Activated T-cell treated with anti-CD3 and anti-CD28 coated beads, Interleukin-2, amount 50 U/mL, for 72 hours (primary cell): ENCODE measurements around the gene SAXO1. TPM values are rescaled to one million over a fixed set of nuclear protein-coding genes. Genes with fewer than 3 reads are reported as not detected.
"Not testable (repeated sequence)": the region's sequence is repeated elsewhere in the genome, so short reads cannot be mapped to it uniquely, and the experiment has no call there.

Experiments
- ATAC-seq, 2 donors: fragments of 150-1000 bp; cut with Tn5 transposase; replicated peaks in 1 of 2; 2 replicates each; pipeline ENCODE4 v1.10.0; 2021; ENCODE audit warnings: moderate library complexity in 2 of 2, mild to moderate bottlenecking in 1 of 2
- DNase-seq, 2 donors: peaks; one replicate each; pipeline ENCODE4 v3.0.0; 2021 to 2022; ENCODE audit warnings: mixed read lengths in 1 of 2
- H3K27ac Mint-ChIP-seq: one replicate; pipeline ENCODE4 v1.8.0; 2022; ENCODE audit warnings: mild to moderate bottlenecking, moderate library complexity, mixed read lengths
- H3K27me3 Mint-ChIP-seq: one replicate; pipeline ENCODE4 v1.8.0; 2022; ENCODE audit warnings: low read depth, mixed read lengths
- H3K36me3 Mint-ChIP-seq, 2 donors: one replicate each; pipeline ENCODE4 v1.8.0; 2022; ENCODE audit warnings: mixed read lengths in 2 of 2, mild to moderate bottlenecking in 1 of 2; ENCODE audit not compliant: insufficient read depth in 2 of 2
- H3K4me1 Mint-ChIP-seq: one replicate; pipeline ENCODE4 v1.8.0; 2022; ENCODE audit warnings: low read depth, mixed read lengths
- H3K4me3 Mint-ChIP-seq, 2 donors: one replicate each; pipeline ENCODE4 v1.8.0; 2022; ENCODE audit warnings: mild to moderate bottlenecking in 2 of 2, mixed read lengths in 2 of 2, moderate library complexity in 2 of 2
- H3K9me3 Mint-ChIP-seq, 2 donors: one replicate each; pipeline ENCODE4 v1.8.0; 2022; ENCODE audit warnings: mixed read lengths in 2 of 2
- total RNA-seq, 2 donors: library from RNA; stranded (reverse); gene quantifications; one replicate each; pipeline ENCODE4 v1.2.3, GENCODE V29; 2022

SAXO1 gene
- total RNA-seq, 2 donors from 2014 or later = not detected

DNA sequence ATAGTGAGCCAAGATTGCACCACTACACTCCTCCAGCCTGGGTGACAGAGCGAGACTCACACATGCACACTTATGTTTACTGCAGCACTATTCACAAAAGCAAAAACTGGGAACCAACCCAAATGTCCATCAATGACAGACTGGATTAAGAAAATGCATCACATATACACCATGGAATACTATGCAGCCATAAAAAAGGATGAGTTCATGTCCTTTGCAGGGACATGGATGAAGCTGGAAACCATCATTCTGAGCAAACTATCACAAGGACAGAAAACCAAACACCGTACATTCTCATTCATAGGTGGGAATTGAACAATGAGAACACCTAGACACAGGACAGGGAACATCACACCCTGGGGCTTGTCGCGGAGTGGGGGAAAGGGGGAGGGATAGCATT, 41.8 kb downstream of the SAXO1 start:
- ATAC-seq, H3K4me3 Mint-ChIP-seq, DNase-seq: not testable (repeated sequence)

DNA sequence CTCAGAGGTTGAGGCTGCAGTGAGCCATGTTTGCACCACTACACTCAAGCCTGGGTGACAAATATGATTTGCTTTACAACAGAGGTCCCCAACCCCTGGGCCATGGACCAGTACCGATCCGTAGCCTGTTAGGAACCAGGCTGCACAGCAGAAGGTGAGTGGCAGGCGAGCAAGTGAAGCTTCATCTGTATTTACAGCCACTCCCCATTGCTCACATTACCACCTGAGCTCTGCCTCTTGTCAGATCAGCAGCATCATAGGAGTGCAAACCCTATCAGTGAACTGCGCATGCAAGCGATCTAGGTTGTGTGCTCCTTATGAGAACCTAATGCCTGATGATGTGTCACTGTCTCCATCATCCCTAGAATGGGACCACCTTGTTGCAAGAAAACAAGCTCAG, 42.5 kb downstream of the SAXO1 start:
- no peak for ATAC-seq
- H3K27ac Mint-ChIP-seq = no peak overlapping the region
- H3K4me3 Mint-ChIP-seq = no peak overlapping the region
- H3K27me3 Mint-ChIP-seq = no peaks in the 10 kb centered on the region
- H3K36me3 Mint-ChIP-seq = no peaks in the 10 kb centered on the region
- no peaks in the 10 kb centered on the region for H3K4me1 Mint-ChIP-seq
- H3K9me3 Mint-ChIP-seq = no peaks in the 10 kb centered on the region
- no peak for DNase-seq

More for the DNA sequence above, 41.8 kb downstream of the SAXO1 start:
- H3K4me1 Mint-ChIP-seq, H3K9me3 Mint-ChIP-seq, H3K27ac Mint-ChIP-seq, H3K27me3 Mint-ChIP-seq, H3K36me3 Mint-ChIP-seq: not testable (repeated sequence)

DNA sequence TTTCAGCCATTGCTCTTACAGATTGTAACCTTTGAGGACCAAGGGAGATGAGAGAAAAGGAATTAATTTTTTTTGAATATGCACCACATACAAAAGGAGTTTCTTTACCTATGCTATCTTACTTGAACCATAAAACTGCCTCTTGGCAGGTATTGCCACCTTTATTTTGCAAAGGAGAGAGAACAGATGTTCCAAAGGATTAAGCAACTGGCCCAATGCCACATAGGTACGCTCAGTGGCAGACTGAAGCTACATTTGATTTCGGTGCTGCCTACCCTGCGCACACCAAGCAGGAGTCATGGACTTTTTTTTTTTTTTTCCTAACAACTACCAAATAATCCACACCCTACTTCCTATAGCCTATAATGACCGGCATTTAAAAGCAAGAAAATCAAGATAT, 43.1 kb downstream of the SAXO1 start:
- no peak overlapping the region for H3K27ac Mint-ChIP-seq
- no peak for ATAC-seq
- H3K27me3 Mint-ChIP-seq = no peaks in the 10 kb centered on the region
- DNase-seq = no peak
- no peaks in the 10 kb centered on the region for H3K36me3 Mint-ChIP-seq
- H3K4me1 Mint-ChIP-seq = no peaks in the 10 kb centered on the region
- no peaks in the 10 kb centered on the region for H3K9me3 Mint-ChIP-seq
- H3K4me3 Mint-ChIP-seq = no peak overlapping the region

DNA sequence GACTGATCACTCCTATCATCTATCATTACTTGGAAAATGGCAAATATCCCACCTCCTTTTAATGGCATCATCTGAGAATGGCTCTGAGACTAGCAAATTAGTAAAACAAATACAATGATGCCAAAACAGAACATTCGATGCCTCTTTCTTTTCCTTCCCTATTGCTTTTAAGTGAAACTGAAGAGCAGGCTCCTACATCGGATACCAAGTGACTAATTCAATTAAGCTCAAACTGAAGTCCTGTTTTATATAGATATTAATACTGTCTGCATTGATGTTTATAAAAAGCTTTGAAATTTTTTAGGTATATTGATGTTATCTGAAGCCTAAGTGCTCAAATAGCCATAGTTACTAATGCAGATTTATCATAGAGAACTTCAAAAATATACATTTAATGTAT, 43.9 kb downstream of the SAXO1 start:
- ATAC-seq (no peak), DNase-seq (no peak)
- no peak overlapping the region for H3K27ac Mint-ChIP-seq
- H3K36me3 Mint-ChIP-seq = no peaks in the 10 kb centered on the region
- no peaks in the 10 kb centered on the region for H3K4me1 Mint-ChIP-seq
- H3K9me3 Mint-ChIP-seq = no peaks in the 10 kb centered on the region
- H3K27me3 Mint-ChIP-seq = no peaks in the 10 kb centered on the region
- no peak overlapping the region for H3K4me3 Mint-ChIP-seq

DNA sequence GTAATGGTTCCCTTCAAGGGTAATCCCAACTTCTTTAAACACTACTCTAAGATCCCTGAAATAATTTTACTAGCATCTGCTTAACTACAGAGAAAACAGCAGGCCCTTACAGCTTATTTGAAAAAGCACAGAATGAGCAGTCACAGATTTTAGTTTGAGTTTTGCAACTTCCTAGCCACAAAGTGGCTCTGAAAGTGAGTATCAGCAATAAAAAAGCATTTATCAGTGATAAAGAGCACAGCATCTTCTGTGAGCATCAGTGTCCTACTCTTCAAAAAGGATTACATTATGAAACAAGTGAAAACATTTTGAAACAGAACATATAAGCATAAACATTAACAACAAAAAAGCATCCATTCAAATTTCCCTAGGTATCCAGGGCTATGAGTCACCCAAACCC, 45.0 kb downstream of the SAXO1 start:
- H3K27ac Mint-ChIP-seq = no peak overlapping the region
- H3K4me3 Mint-ChIP-seq = no peak overlapping the region
- ATAC-seq (no peak), DNase-seq (no peak)
- no peaks in the 10 kb centered on the region for H3K36me3 Mint-ChIP-seq
- no peaks in the 10 kb centered on the region for H3K4me1 Mint-ChIP-seq
- no peaks in the 10 kb centered on the region for H3K27me3 Mint-ChIP-seq
- no peaks in the 10 kb centered on the region for H3K9me3 Mint-ChIP-seq

DNA sequence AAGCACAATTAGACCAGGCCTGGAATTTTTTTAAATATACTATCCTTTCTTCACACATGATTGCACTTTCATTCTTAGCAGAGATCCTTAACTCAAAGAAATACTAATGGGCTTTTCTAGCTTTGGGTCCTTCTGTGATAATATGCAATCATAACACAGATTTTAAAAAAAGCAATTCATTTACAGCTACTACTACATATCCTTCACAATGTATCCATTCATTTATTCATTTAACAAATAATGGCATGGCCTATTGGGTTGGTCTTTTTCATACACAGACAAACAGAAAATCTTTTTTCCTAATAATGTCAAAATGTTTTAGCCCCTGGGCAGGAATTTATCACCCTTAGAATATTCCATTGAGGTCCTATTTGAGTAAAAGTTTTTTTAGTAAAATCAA, 47.0 kb downstream of the SAXO1 start:
- peaks cover 0 to 2% of the 10 kb centered on the region in 2 donors for H3K9me3 Mint-ChIP-seq
- no peaks in the 10 kb centered on the region for H3K27me3 Mint-ChIP-seq
- no peaks in the 10 kb centered on the region for H3K36me3 Mint-ChIP-seq
- H3K4me1 Mint-ChIP-seq = no peaks in the 10 kb centered on the region
- DNase-seq = no peak
- H3K27ac Mint-ChIP-seq = peak overlapping the region; percentile 38
- no peak overlapping the region for H3K4me3 Mint-ChIP-seq
- ATAC-seq = no peak

DNA sequence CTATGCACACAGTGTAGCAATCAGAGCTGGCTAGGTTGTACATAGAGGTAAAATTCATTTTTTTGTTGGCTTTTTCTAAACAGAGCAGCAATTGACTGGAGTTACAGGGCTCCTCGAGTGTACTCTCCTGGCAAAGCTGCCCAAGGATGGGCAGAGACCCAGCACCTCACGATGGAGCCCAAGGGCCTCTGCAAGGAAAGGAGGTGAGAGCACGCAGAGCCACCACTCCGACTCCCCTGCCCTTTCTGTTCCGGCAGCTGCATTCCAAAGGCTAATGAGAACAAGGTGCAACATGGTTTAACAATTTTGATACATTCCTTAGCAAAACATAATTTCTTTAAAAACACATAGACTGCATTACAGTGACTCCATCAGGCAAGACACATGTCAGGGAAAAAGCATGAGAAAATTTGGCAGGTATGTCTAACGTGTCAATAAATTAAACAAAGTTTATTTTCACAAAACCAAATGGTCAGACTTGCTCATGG, 47.5 kb downstream of the SAXO1 start:
- Mint-ChIP-seq H3K27me3 (no peaks in the 10 kb centered on the region), H3K36me3 (no peaks in the 10 kb centered on the region), H3K4me1 (no peaks in the 10 kb centered on the region), H3K27ac (no peak overlapping the region), H3K9me3 (peaks cover 0 to 2% of the 10 kb centered on the region in 2 donors), H3K4me3 (no peak overlapping the region)
- DNase-seq (no peak), ATAC-seq (no peak)

DNA sequence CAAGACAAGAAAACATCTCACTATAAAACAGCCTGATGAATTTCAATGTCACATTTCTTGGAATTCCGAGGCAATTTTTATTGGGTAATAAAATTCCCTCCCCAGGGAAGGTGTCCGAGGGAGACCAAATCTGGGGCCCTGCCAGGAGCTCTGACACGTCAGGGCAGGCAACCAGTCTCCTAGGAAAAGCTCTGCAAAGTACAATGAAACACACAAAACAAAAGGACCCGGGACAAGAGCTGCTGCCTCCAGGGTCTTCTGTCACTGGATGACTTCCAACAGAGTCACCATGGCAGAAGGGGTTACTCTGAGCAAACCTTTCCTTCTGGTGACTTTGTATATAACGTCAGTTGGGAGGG, 50.8 kb downstream of the SAXO1 start:
- Mint-ChIP-seq H3K27me3 (peaks cover 5% of the 10 kb centered on the region), H3K9me3 (peaks cover 0 to 2% of the 10 kb centered on the region in 2 donors), H3K27ac (no peak overlapping the region), H3K4me1 (no peaks in the 10 kb centered on the region), H3K4me3 (no peak overlapping the region), H3K36me3 (no peaks in the 10 kb centered on the region)
- DNase-seq (no peak), ATAC-seq (no peak)

DNA sequence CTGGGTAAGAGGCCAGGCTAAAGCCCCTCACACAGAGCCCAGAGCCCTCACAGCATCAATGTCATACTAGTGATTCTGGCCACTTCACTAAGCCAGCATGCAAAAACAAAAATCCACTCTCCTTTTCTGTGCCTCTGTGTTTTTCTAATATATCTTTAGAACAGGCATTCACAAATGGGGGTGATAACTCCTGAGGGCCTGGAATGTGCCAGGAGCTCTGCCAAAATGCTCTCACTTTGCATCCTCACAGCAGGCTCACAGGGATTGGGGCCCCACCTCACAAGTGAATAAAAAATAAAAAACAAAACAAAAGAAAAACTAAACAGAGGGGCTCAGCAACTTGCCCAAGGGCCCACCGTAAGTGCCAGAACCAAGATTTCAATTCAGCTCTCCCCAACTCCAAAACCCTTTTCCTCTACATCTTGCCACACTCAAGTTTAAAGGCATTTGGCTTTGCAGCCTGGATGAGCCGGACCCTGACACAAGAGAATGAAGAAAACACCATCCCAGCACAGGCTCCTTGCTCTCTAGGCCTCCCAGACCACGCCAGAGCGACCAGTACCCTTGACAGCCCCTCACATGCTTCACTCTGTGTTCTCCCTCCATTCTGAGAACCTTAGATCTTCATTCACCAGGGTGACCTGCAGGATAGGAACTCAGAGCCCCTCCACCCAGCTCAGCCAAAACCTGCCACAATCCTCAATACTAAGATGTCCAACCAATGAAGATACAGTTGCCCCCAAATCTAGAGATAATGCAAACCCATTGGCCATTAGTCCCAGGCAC, 51.3 kb downstream of the SAXO1 start:
- ATAC-seq (no peak), DNase-seq (no peak)
- no peak overlapping the region for H3K4me3 Mint-ChIP-seq
- H3K27me3 Mint-ChIP-seq = peaks cover 5% of the 10 kb centered on the region
- peaks cover 4% of the 10 kb centered on the region for H3K4me1 Mint-ChIP-seq
- H3K9me3 Mint-ChIP-seq = peaks cover 0 to 2% of the 10 kb centered on the region in 2 donors
- H3K36me3 Mint-ChIP-seq = no peaks in the 10 kb centered on the region
- no peak overlapping the region for H3K27ac Mint-ChIP-seq

DNA sequence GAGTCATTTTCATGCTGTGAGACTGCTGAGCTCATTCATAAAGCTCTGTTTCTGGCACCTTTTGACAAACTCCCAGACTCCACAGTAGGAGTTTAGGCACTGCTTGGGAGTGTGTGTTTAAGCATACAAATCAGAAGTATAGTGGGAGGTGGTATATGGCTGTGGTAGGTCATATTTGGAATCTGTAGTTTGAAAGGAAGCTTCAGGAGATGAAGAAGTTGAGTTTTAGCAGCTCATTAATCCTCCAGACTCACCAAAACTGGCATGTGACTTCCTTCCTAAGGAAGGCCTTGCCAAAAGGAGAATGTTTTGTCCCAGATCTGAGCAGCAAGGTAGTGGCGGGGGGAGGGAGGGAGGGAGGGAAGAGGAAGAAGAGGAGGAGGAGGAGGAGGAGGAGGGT, 52.8 kb downstream of the SAXO1 start:
- no peak overlapping the region for H3K4me3 Mint-ChIP-seq
- ATAC-seq (no peak), DNase-seq (no peak)
- no peaks in the 10 kb centered on the region for H3K36me3 Mint-ChIP-seq
- H3K27ac Mint-ChIP-seq = no peak overlapping the region
- peaks cover 0 to 2% of the 10 kb centered on the region in 2 donors for H3K9me3 Mint-ChIP-seq
- peaks cover 6% of the 10 kb centered on the region for H3K4me1 Mint-ChIP-seq
- peaks cover 5% of the 10 kb centered on the region for H3K27me3 Mint-ChIP-seq

DNA sequence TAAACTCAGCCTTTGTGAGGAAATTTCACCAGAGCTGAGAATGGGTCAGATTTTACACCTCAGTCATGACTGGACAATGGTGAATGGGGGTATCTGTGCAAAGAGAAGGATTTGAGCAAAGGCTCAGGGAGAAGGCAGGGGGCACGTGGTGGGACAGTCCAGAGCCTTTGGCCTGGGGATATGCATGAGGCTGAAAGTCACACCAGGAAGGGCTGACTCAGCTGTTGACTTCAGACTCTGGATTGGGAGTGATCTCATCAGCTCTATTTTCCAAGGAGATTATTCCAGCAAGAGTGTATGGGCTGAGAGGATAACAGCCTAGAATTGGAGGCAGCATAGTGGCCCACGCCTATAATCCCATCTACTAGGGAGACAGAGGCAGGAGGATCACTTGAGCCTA, 53.6 kb downstream of the SAXO1 start:
- no peak overlapping the region for H3K27ac Mint-ChIP-seq
- no peak overlapping the region for H3K4me3 Mint-ChIP-seq
- H3K4me1 Mint-ChIP-seq = peaks cover 6% of the 10 kb centered on the region
- H3K27me3 Mint-ChIP-seq = peaks cover 5% of the 10 kb centered on the region
- H3K36me3 Mint-ChIP-seq = no peaks in the 10 kb centered on the region
- DNase-seq (no peak), ATAC-seq (no peak)
- H3K9me3 Mint-ChIP-seq = peaks cover 0 to 2% of the 10 kb centered on the region in 2 donors

DNA sequence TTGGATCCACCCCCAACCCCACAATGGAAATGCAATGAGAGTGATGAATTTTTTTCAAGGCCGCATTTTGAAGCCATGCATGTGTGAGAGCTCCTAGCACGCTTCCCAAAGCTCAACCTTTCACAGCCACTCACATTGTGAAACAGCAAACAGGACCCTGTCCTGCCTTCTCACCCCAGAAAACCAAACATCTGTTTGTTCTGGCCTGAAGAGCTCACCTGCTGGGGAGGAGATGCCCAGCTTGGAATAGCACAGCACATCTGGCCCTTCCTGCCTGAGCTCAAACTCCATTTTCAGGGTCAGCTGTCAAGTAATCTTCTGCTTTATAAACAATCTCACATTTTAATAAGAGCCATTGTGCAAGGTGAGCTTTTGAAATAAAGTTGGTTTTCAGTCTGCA, 54.8 kb downstream of the SAXO1 start:
- ATAC-seq (no peak), DNase-seq (no peak)
- Mint-ChIP-seq H3K27ac (no peak overlapping the region), H3K36me3 (no peaks in the 10 kb centered on the region), H3K4me3 (no peak overlapping the region), H3K27me3 (peaks cover 12% of the 10 kb centered on the region), H3K4me1 (peaks cover 6% of the 10 kb centered on the region), H3K9me3 (peaks cover 0 to 2% of the 10 kb centered on the region in 2 donors)

DNA sequence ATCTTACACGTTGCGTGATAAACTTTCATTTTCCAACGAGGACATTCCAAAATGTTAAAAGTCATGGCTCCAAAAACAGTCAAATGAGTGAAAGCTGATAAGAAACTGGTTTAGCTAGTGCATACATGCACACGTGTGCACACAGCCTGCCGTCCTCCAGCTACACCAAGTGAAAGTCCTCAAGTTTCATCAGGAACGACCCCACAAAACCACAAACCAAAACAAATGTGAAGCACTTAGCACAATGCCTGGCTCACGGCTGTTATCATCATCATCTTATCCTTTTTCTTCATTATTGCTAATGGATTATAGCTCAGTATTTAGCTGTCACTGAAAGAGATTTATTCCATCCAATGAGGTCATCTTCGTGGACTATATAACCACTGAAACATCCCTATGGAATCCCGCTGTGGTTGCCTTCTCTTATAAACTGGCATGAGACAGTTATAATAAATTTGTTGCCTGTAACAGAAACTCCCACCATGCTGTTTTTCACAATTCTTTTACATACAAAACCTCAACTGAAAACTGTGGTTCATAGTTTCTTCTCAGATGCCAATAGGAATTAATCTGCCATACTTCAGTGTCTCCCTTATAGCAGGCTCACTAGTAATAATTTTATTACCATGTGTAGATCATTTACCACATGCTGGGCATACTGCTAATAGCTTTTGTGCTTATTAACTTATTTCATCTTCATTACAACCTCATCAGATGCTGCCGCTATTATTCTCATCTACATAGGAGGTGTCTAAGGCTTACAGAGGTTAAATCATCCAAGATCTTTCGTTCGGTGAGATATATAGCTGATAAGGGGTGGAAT, 56.1 kb downstream of the SAXO1 start:
- ATAC-seq = no peak
- Mint-ChIP-seq H3K36me3 (no peaks in the 10 kb centered on the region), H3K9me3 (no peaks in the 10 kb centered on the region), H3K27ac (no peak overlapping the region), H3K27me3 (peaks cover 22% of the 10 kb centered on the region), H3K4me3 (no peak overlapping the region), H3K4me1 (peaks cover 6% of the 10 kb centered on the region)
- no peak for DNase-seq
